Stimulated activated memory B cell treated with anti-CD40 and anti-IgM and Interleukin-4, amounts not matched to agents 10 μg/mL and 1 μg/mL and 100 μg/mL, for 72 hours (primary cell): ENCODE measurements around the gene JAKMIP1.
"Not testable (repeated sequence)": the region's sequence is repeated elsewhere in the genome, so short reads cannot be mapped to it uniquely, and the experiment has no call there.

Experiments used
- ATAC-seq: fragments of 150-1000 bp; cut with Tn5 transposase; 2 replicates; pipeline ENCODE4 v1.10.0; 2021
- H3K27ac Mint-ChIP-seq: one replicate; pipeline ENCODE4 v1.8.0; 2022; ENCODE audit warnings: mild to moderate bottlenecking, mixed read lengths
- H3K27me3 Mint-ChIP-seq: one replicate; pipeline ENCODE4 v1.8.0; 2022; ENCODE audit warnings: mixed read lengths
- H3K36me3 Mint-ChIP-seq: one replicate; pipeline ENCODE4 v1.8.0; 2022; ENCODE audit warnings: mixed read lengths
- H3K4me1 Mint-ChIP-seq: one replicate; pipeline ENCODE4 v1.8.0; 2022; ENCODE audit warnings: mixed read lengths
- H3K4me3 Mint-ChIP-seq: one replicate; pipeline ENCODE4 v1.8.0; 2022; ENCODE audit warnings: mild to moderate bottlenecking, moderate library complexity, mixed read lengths
- H3K9me3 Mint-ChIP-seq: one replicate; pipeline ENCODE4 v1.8.0; 2022; ENCODE audit warnings: mixed read lengths

Gene JAKMIP1

DNA sequence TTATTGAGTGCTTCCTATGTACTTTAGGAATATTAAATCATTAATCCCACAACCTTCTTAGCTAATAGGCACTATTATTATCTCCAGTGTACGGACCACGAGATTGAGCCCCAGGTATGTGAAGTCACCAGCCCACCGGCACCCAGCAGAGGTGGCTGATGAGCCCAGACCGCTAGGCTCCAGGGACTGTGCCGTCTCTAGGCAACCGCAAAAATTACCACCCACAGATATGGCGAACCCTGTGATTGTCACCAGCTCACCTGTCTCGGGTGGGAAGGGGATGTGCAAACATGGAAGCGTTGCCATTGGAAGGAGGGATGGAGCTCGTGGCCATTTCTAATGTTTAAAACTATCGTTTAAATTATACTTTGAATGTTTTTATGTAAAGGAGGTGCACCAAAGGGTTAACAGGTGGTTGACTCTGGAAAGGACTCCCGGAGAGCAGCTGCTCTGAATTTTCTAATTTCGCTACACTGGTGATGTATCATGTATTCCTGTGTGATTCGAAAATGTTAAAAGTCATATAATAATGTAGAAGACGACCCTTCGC lies 21.0 kb upstream of the JAKMIP1 start:
- peaks cover 4% of the 10 kb centered on the region for H3K9me3 Mint-ChIP-seq
- H3K36me3 Mint-ChIP-seq: no peaks in the 10 kb centered on the region
- no peak overlapping the region for H3K27ac Mint-ChIP-seq
- H3K4me1 Mint-ChIP-seq: no peaks in the 10 kb centered on the region
- no peak for ATAC-seq
- peaks cover 11% of the 10 kb centered on the region for H3K27me3 Mint-ChIP-seq
- H3K4me3 Mint-ChIP-seq: no peak overlapping the region

DNA sequence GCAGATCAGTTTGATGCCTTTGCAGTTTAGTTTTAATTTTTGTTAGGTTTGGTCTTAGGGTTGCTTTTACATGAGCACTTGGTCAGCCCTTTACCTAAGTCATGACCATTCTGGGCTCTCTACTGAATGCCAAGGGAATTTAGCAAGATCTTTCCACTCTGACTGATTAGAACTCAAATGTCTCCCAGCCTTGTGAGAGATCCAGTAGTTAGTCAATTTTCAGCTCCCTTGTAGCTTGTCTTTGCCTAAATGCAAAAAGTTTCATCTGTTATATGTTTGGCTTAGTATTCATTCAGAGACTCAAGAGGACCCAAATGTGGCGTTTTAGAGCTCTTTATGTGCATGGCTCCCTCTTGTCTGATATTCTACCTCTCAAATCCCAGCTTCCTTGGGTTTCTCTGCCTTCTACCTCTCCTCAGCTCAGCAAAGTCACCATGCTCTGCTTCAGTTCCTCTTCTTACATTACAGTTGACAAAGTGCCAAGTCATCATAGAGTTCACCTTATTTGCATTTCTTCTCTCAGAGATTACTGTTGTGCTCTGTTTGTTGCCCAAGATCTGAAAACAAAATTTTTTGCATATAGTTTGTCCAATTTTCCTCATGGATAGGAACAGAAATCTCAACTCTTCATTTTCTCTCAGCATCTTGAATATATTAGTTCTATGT lies 17.5 kb upstream of the JAKMIP1 start:
- H3K4me3 Mint-ChIP-seq: no peak overlapping the region
- H3K36me3 Mint-ChIP-seq: no peaks in the 10 kb centered on the region
- no peak overlapping the region for H3K27ac Mint-ChIP-seq
- peaks cover 7% of the 10 kb centered on the region for H3K9me3 Mint-ChIP-seq
- no peaks in the 10 kb centered on the region for H3K4me1 Mint-ChIP-seq
- no peaks in the 10 kb centered on the region for H3K27me3 Mint-ChIP-seq
- no peak for ATAC-seq

DNA sequence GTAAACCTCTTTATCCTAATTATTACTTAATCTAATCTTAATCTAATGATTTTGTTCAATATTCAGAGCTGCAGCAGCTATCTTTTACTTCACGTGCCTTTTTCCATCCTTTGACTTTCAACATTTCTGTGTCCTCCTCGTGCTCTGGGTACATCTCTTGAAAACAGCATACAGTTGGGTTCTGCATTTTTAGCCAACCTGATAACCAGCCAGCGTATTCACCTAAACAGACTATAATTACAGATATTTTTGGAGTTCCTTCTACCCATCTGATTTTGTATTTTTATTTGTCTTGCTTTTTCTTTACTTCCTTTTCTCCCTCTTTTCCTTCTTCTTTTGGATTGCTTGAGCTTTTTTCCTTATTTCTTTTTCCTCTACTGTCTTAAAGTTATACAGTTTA lies 16.2 kb upstream of the JAKMIP1 start:
- H3K36me3 Mint-ChIP-seq: no peaks in the 10 kb centered on the region
- peaks cover 7% of the 10 kb centered on the region for H3K9me3 Mint-ChIP-seq
- no peak overlapping the region for H3K27ac Mint-ChIP-seq
- ATAC-seq: no peak
- no peak overlapping the region for H3K4me3 Mint-ChIP-seq
- H3K4me1 Mint-ChIP-seq: no peaks in the 10 kb centered on the region
- no peaks in the 10 kb centered on the region for H3K27me3 Mint-ChIP-seq

- Mint-ChIP-seq H3K4me3 (no peak overlapping the region), H3K27ac (no peak overlapping the region), H3K4me1 (no peaks in the 10 kb centered on the region), H3K9me3 (peaks cover 3% of the 10 kb centered on the region), H3K27me3 (peaks cover 16% of the 10 kb centered on the region), H3K36me3 (no peaks in the 10 kb centered on the region)
- no peak for ATAC-seq
These were observed 9.6 kb upstream of the JAKMIP1 start for GRCh38 chr4:6209921-6210320.

- not testable (repeated sequence) for H3K4me3 Mint-ChIP-seq, H3K4me1 Mint-ChIP-seq, ATAC-seq, H3K27ac Mint-ChIP-seq, H3K9me3 Mint-ChIP-seq, H3K36me3 Mint-ChIP-seq
- H3K27me3 Mint-ChIP-seq: peaks cover 16% of the 10 kb centered on the region
These were observed 8.9 kb upstream of the JAKMIP1 start for GRCh38 chr4:6209291-6209690.

GRCh38 chr4:6208416-6208815 lies 8.1 kb upstream of the JAKMIP1 start:
- Mint-ChIP-seq H3K27me3 (peaks cover 16% of the 10 kb centered on the region), H3K4me3 (no peak overlapping the region), H3K4me1 (no peaks in the 10 kb centered on the region), H3K36me3 (no peaks in the 10 kb centered on the region), H3K27ac (no peak overlapping the region), H3K9me3 (peaks cover 3% of the 10 kb centered on the region)
- ATAC-seq: no peak

DNA sequence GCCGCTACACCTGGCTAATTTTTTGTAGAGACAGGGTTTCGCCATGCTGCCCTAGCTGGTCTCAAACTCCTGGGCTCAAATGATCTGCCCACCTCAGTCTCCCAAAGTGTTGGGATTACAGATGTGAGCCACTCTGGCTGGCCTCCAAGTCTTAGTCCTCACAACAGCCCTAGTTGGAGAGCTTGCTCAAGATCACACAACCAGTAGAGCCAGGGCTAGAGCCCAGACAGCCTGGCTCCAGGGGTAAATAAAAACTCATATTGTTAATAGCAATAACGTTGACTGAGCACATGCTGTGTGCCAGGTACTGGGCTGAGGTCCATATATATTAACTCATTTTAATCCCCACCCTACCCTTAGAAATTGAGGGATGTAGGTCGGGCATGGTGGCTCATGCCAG lies 7.3 kb upstream of the JAKMIP1 start:
- Mint-ChIP-seq H3K27ac (no peak overlapping the region), H3K4me1 (no peaks in the 10 kb centered on the region), H3K36me3 (no peaks in the 10 kb centered on the region), H3K4me3 (no peak overlapping the region), H3K27me3 (peaks cover 16% of the 10 kb centered on the region), H3K9me3 (peaks cover 2% of the 10 kb centered on the region)
- ATAC-seq: no peak

DNA sequence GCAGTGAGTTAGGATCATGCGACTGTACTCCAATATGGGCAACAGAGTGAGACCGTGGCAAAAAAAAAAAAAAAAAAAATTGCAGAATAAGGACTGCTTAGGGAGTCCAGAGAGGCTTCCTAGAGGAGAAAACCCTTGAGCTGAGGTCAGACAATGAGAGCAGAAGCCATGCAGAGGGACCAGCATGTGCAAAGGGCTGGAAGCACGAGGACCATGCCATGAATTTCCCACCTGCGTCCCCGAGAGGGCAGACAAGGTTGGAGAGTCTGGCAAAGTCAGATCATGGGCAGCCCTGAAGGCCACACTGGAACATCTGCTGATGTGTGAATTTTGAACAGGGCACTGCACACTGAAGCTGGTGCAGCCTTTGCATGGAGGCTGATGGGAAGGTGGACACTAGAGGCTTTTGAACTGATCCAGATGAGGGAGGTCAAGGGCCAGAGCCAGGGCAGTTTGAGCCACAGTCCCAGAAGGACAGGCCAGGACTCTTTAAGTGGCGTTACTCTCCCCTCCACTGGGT lies 6.5 kb upstream of the JAKMIP1 start:
- no peak overlapping the region for H3K4me3 Mint-ChIP-seq
- H3K36me3 Mint-ChIP-seq: no peaks in the 10 kb centered on the region
- no peaks in the 10 kb centered on the region for H3K4me1 Mint-ChIP-seq
- no peak for ATAC-seq
- H3K9me3 Mint-ChIP-seq: peaks cover 6% of the 10 kb centered on the region
- no peak overlapping the region for H3K27ac Mint-ChIP-seq
- peaks cover 16% of the 10 kb centered on the region for H3K27me3 Mint-ChIP-seq

DNA sequence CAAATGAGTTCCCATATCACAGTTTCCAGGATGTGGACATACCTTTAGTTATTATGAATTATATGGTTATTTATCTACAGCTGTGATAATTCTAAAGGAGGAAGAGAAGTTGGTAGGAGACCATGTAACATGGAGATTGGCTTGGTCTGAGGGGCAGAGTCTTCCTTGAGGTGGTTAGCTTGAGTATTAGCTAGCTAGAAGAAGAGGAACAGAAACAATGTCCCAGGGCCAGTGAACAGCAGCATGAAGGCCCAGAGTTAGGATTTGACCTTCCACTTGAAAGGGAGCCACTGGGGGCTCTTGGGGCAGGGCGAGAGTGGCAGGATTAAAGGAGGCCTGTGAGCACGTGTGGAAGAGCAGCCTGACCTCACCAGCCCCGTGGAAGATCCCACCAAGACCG lies 5.6 kb upstream of the JAKMIP1 start:
- Mint-ChIP-seq H3K27ac (no peak overlapping the region), H3K9me3 (peaks cover 14% of the 10 kb centered on the region), H3K36me3 (no peaks in the 10 kb centered on the region), H3K4me1 (peaks cover 7% of the 10 kb centered on the region), H3K27me3 (peaks cover 24% of the 10 kb centered on the region), H3K4me3 (no peak overlapping the region)
- ATAC-seq: no peak

GRCh38 chr4:6205567-6205931 lies 5.2 kb upstream of the JAKMIP1 start:
- H3K4me1 Mint-ChIP-seq: peaks cover 9% of the 10 kb centered on the region
- H3K36me3 Mint-ChIP-seq: no peaks in the 10 kb centered on the region
- no peak overlapping the region for H3K27ac Mint-ChIP-seq
- peaks cover 14% of the 10 kb centered on the region for H3K9me3 Mint-ChIP-seq
- ATAC-seq: no peak
- peaks cover 28% of the 10 kb centered on the region for H3K27me3 Mint-ChIP-seq
- H3K4me3 Mint-ChIP-seq: no peak overlapping the region

- H3K36me3 Mint-ChIP-seq: no peaks in the 10 kb centered on the region
- no peak overlapping the region for H3K27ac Mint-ChIP-seq
- no peak for ATAC-seq
- no peak overlapping the region for H3K4me3 Mint-ChIP-seq
- H3K9me3 Mint-ChIP-seq: peaks cover 14% of the 10 kb centered on the region
- H3K4me1 Mint-ChIP-seq: peaks cover 9% of the 10 kb centered on the region
- H3K27me3 Mint-ChIP-seq: peaks cover 28% of the 10 kb centered on the region
These were observed 4.7 kb upstream of the JAKMIP1 start for GRCh38 chr4:6204871-6205566.

DNA sequence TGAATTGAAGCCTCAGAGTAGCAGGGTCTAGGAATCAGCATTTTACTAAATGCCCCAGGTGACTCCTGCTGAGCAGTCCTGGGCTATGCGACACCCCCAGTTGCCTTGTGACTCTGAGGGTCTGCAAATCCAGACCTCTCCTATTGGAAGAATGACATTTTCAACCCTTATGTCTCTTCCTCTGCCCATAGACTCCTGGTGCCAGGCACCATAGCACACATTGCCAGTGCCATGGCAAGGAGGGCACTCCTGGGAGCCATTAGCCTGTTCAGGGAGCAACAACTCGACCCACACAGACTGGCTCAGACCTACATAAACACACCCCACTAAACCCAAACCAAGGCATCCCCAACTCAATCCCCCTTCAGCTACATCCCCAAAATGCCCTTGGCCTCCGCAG lies 3.7 kb upstream of the JAKMIP1 start:
- no peak for ATAC-seq
- Mint-ChIP-seq H3K27ac (no peak overlapping the region), H3K4me3 (no peak overlapping the region), H3K36me3 (no peaks in the 10 kb centered on the region), H3K27me3 (peaks cover 30% of the 10 kb centered on the region), H3K4me1 (peaks cover 11% of the 10 kb centered on the region), H3K9me3 (peaks cover 14% of the 10 kb centered on the region)

DNA sequence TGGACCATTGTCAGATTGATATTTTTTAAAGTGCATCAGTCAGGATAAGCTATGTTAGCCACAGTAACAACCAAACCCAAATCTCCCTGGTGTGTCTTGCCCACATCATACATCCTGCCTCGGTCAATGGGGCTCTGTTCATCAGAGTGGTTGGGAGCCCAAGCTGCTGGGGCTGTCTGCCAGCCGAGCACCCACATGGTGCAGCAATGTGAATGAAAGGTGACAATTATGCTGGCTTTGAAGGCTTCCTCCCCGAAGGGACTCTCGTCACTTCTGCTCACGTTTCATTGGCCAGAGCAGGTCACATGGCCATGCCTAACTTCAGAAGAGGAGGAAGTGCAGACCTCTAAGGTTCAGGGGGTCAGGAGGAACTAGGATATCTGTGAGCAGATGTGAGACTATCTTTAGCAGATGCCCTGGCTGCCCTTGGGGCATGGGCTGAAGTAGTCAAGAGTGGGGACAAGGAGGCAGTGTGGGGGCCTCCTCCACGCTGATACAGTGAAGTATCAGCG lies 1.3 kb upstream of the JAKMIP1 start:
- Mint-ChIP-seq H3K4me3 (peak overlapping the region; percentile 43), H3K9me3 (peaks cover 14% of the 10 kb centered on the region), H3K27ac (no peak overlapping the region), H3K27me3 (peaks cover 51% of the 10 kb centered on the region), H3K36me3 (no peaks in the 10 kb centered on the region), H3K4me1 (peaks cover 25% of the 10 kb centered on the region)
- no peak for ATAC-seq

DNA sequence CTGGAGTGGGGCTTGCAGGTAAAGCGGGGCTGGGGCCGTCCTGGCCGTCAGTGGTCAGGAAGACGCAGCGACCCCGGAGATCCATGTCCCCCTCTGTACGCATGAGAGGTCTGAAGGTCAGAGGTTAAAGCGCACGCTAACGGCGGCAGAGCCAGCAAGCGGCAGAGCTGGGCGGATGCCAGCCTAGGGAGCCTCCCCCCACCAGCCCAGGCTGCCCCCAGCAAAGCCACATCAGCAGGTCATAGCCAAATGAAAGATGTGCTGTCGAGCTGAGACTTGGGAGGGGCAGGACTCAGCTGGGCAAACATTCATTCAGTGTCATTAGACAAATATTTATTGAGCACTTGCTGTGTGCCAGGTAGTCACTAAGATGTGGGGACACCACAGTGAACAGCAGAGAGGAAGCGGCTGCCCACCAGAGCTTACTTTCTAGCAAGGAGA lies 593 bp upstream of the JAKMIP1 start:
- H3K27ac Mint-ChIP-seq: no peak overlapping the region
- H3K4me1 Mint-ChIP-seq: peaks cover 25% of the 10 kb centered on the region
- H3K9me3 Mint-ChIP-seq: peaks cover 14% of the 10 kb centered on the region
- peaks cover 51% of the 10 kb centered on the region for H3K27me3 Mint-ChIP-seq
- no peaks in the 10 kb centered on the region for H3K36me3 Mint-ChIP-seq
- no peak for ATAC-seq
- peak overlapping the region; percentile 58 for H3K4me3 Mint-ChIP-seq

DNA sequence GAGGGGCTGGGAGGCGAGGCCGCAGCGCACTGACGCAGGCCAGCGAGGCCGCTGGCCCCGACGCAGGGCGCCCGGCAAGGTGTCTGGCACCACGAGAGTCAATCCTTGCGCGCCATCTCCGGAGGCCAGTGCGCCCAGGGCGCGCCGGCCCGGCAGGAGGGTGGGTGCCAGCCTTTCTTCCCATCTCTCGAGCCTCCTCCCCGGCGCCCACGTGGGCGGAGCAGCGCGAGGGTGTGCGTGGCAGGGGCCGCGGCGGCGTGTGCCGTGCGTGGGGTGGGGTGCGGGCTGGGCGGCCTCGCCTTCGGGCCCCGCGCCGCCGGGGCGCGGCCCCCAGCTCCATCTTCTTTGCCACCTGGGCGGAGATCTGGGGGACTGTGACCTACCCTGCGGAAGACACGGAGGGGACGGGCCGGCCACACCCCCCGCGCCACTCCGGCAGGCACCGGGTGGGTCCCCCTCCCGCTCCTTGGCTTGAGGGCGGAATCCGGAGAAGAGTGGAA lies 877 bp downstream of the JAKMIP1 start:
- no peaks in the 10 kb centered on the region for H3K36me3 Mint-ChIP-seq
- no peak for ATAC-seq
- peak overlapping the region; percentile 73 for H3K4me3 Mint-ChIP-seq
- peaks cover 14% of the 10 kb centered on the region for H3K9me3 Mint-ChIP-seq
- no peak overlapping the region for H3K27ac Mint-ChIP-seq
- H3K27me3 Mint-ChIP-seq: peaks cover 52% of the 10 kb centered on the region
- peaks cover 25% of the 10 kb centered on the region for H3K4me1 Mint-ChIP-seq
